Activated CD4-positive, CD25-positive, alpha-beta regulatory T cell treated with anti-CD3 and anti-CD28 coated beads, Interleukin-2, amount 50 U/mL, for 16 hours (primary cell): Measurements from ENCODE around the gene ASIC2.

ENCODE experiments used
- DNase-seq: peaks from one replicate; pipeline ENCODE4 v3.0.0-alpha.2; 2020; ENCODE audit warnings: low read depth, low spot score

Gene ASIC2

GRCh38 chr17:33292981-33293867 is at the start of gene ASIC2:
ASIC2 (minus strand) TSS chr17:33293295.
- DNase-seq = no peak

GRCh38 chr17:33342025-33342424 is 48.9 kb upstream of the ASIC2 start:
- DNase-seq = no peak

GRCh38 chr17:33338242-33338641 is 45.1 kb upstream of the ASIC2 start:
- DNase-seq = no peak

GRCh38 chr17:33335491-33336173 is 42.5 kb upstream of the ASIC2 start:
- no peak for DNase-seq

- DNase-seq = no peak
These were observed 41.6 kb upstream of the ASIC2 start for GRCh38 chr17:33334703-33335102.

GRCh38 chr17:33330877-33331276 is 37.8 kb upstream of the ASIC2 start:
- no peak for DNase-seq

GRCh38 chr17:33328129-33328528 is 35.0 kb upstream of the ASIC2 start:
- no peak for DNase-seq

GRCh38 chr17:33324736-33325135 is 31.6 kb upstream of the ASIC2 start:
- DNase-seq = no peak

GRCh38 chr17:33322063-33322462 is 29.0 kb upstream of the ASIC2 start:
- DNase-seq = no peak

- no peak for DNase-seq
These were observed 25.1 kb upstream of the ASIC2 start for GRCh38 chr17:33318241-33318640.

- DNase-seq = no peak
These were observed 23.7 kb upstream of the ASIC2 start for GRCh38 chr17:33316746-33317145.

- no peak for DNase-seq
These were observed 17.2 kb upstream of the ASIC2 start for GRCh38 chr17:33310296-33310695.

GRCh38 chr17:33303254-33303653 is 10.2 kb upstream of the ASIC2 start:
- DNase-seq = no peak

GRCh38 chr17:33302394-33302793 is 9.3 kb upstream of the ASIC2 start:
- DNase-seq = no peak

GRCh38 chr17:33300241-33300640 is 7.1 kb upstream of the ASIC2 start:
- no peak for DNase-seq

GRCh38 chr17:33299115-33299514 is 6.0 kb upstream of the ASIC2 start:
- no peak for DNase-seq

GRCh38 chr17:33297643-33298042 is 4.5 kb upstream of the ASIC2 start:
- no peak for DNase-seq

GRCh38 chr17:33294994-33295393 is 1.9 kb upstream of the ASIC2 start:
- DNase-seq = no peak

- no peak for DNase-seq
These were observed 704 bp downstream of the ASIC2 start for GRCh38 chr17:33292201-33292980.

GRCh38 chr17:33291248-33292200 is 1.6 kb downstream of the ASIC2 start:
- DNase-seq = no peak

- DNase-seq = no peak
These were observed 2.8 kb downstream of the ASIC2 start for GRCh38 chr17:33290253-33290652.
